Neuronal stem cell (in vitro differentiated cells): ENCODE data around the gene ARMH3.

Experiments used
- DNase-seq: peaks from one replicate; pipeline ENCODE4 v3.0.0-alpha.2; 2013; ENCODE audit warnings: low spot score
- H2AFZ ChIP-seq: one replicate; pipeline ENCODE4 v1.6.1; 2013; ENCODE audit warnings: mild to moderate bottlenecking, low read length, inconsistent platforms
- H2AK5ac ChIP-seq: 2 replicates; pipeline ENCODE4 v1.6.1; 2013; ENCODE audit warnings: low read depth, mild to moderate bottlenecking, inconsistent platforms, low read length, moderate library complexity, mixed read lengths
- H2BK120ac ChIP-seq: 2 replicates; pipeline ENCODE4 v1.6.1; 2013; ENCODE audit warnings: low read depth, mild to moderate bottlenecking, inconsistent platforms, low read length, moderate library complexity, mixed read lengths
- H2BK12ac ChIP-seq: one replicate; pipeline ENCODE4 v1.6.1; 2013; ENCODE audit warnings: low read length, inconsistent platforms
- H2BK15ac ChIP-seq: 2 replicates; pipeline ENCODE4 v1.6.1; 2013; ENCODE audit warnings: mild to moderate bottlenecking, low read length, inconsistent platforms, mixed read lengths
- H2BK5ac ChIP-seq: one replicate; pipeline ENCODE4 v1.6.1; 2013; ENCODE audit warnings: inconsistent platforms, mild to moderate bottlenecking, low read length, moderate library complexity
- H3K14ac ChIP-seq: one replicate; pipeline ENCODE4 v1.6.1; 2013; ENCODE audit warnings: low read length, inconsistent platforms
- H3K18ac ChIP-seq: 2 replicates; pipeline ENCODE4 v1.6.1; 2013; ENCODE audit warnings: low read length, inconsistent platforms
- H3K23ac ChIP-seq: 2 replicates; pipeline ENCODE4 v1.6.1; 2013; ENCODE audit warnings: low read depth, mild to moderate bottlenecking, mixed read lengths, low read length, inconsistent platforms; ENCODE audit not compliant: poor library complexity
- H3K27ac ChIP-seq: replicated peaks from 3 replicates; pipeline ENCODE4 v1.5.1; 2013; ENCODE audit warnings: low read length, inconsistent platforms
- H3K27me3 ChIP-seq, 3 experiments: 2 replicates each; pipeline ENCODE4 v1.6.1; 2013; ENCODE audit warnings: low read length in 3 of 3, mild to moderate bottlenecking in 2 of 3, inconsistent platforms in 1 of 3, low read depth in 1 of 3, mixed read lengths in 1 of 3, moderate library complexity in 1 of 3; ENCODE audit not compliant: control insufficient read depth in 3 of 3, insufficient read depth in 3 of 3
- H3K36me3 ChIP-seq, 2 donors: replicated peaks in 1 of 2; 2 replicates each; pipeline ENCODE4 v1.6.1; 2013; ENCODE audit warnings: low read length in 2 of 2; ENCODE audit not compliant: control insufficient read depth in 2 of 2, insufficient read depth in 2 of 2
- H3K4ac ChIP-seq: 2 replicates; pipeline ENCODE4 v1.6.1; 2013; ENCODE audit warnings: inconsistent platforms, mild to moderate bottlenecking, low read length, moderate library complexity
- H3K4me1 ChIP-seq, 2 donors: 1 replicate in 1 of 2; 2 replicates in 1 of 2; pipeline ENCODE4 v1.6.1; 2013; ENCODE audit warnings: low read length in 2 of 2, low read depth in 1 of 2; ENCODE audit not compliant: control insufficient read depth in 2 of 2, insufficient read depth in 1 of 2
- H3K4me2 ChIP-seq: one replicate; pipeline ENCODE4 v1.6.1; 2013; ENCODE audit warnings: mild to moderate bottlenecking, low read length, inconsistent platforms; ENCODE audit not compliant: insufficient read depth, poor library complexity, severe bottlenecking
- H3K4me3 ChIP-seq, 2 donors: 2 replicates each; pipeline ENCODE4 v1.5.1; 2013; ENCODE audit warnings: low read length in 2 of 2, mild to moderate bottlenecking in 2 of 2, inconsistent platforms in 1 of 2, moderate library complexity in 1 of 2
- H3K79me1 ChIP-seq: one replicate; pipeline ENCODE4 v1.6.1; 2013; ENCODE audit warnings: low read depth, mild to moderate bottlenecking, inconsistent platforms, low read length, moderate library complexity
- H3K9ac ChIP-seq: one replicate; pipeline ENCODE4 v1.6.1; 2013; ENCODE audit warnings: mild to moderate bottlenecking, low read depth, low read length, inconsistent platforms; ENCODE audit not compliant: poor library complexity
- H3K9me3 ChIP-seq, 2 donors: replicated peaks in 1 of 2; 2 replicates each; pipeline versions ENCODE3 to v1.6.1; 2013; ENCODE audit warnings: low read length in 2 of 2, mild to moderate bottlenecking in 2 of 2, inconsistent platforms in 1 of 2, low read depth in 1 of 2, mixed read lengths in 1 of 2, moderate library complexity in 1 of 2; ENCODE audit not compliant: control insufficient read depth in 2 of 2, insufficient read depth in 1 of 2
- H4K8ac ChIP-seq: one replicate; pipeline ENCODE4 v1.6.1; 2013; ENCODE audit warnings: low read depth, mild to moderate bottlenecking, inconsistent platforms, low read length, moderate library complexity
- H4K91ac ChIP-seq: one replicate; pipeline ENCODE4 v1.6.1; 2013; ENCODE audit warnings: low read length, low read depth, mild to moderate bottlenecking, inconsistent platforms; ENCODE audit not compliant: poor library complexity
- WGBS, 2 donors: extraction: QIAGEN DNeasy Blood & Tissue Kit; methylation state at CpG; one replicate each; pipeline ENCODE4 v1.1.7; 2013; ENCODE audit warnings: missing lambda C conversion rate in 2 of 2, mixed read lengths in 1 of 2; ENCODE audit not compliant: insufficient read length in 2 of 2, insufficient replicate concordance in 1 of 2; ENCODE audit errors: extremely low coverage in 2 of 2; 5-methylcytosine and 5-hydroxymethylcytosine counted together

The ARMH3 gene

DNA sequence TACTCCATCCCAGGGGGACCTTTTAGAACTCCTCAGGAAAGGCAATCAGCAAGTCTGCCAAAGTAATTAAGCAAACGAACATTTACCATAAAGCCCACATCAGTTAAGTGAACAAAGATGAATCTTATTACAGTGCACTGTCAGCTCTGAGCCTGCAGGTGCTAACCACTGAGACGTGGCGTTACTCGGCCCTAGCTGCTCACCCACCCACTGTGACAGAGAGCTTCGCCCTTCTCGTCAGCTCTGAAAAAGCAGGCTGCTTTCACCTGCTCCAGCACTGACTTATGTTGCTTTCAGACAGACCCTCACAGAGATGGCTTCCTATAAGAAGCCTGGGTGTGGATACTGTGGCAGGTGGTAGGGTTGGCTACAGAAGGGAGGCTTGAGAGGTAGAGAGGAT lies 154.6 kb downstream of the ARMH3 start:
- Histone ChIP-seq H4K8ac (no peak overlapping the region), H3K14ac (no peak overlapping the region), H3K9ac (no peak overlapping the region), H2AK5ac (no peak overlapping the region), H2BK15ac (no peak overlapping the region), H2AFZ (no peak overlapping the region), H3K27me3 (no peaks in the 10 kb centered on the region), H3K27ac (no peak overlapping the region), H3K4ac (no peak overlapping the region), H2BK12ac (no peak overlapping the region), H3K79me1 (no peaks in the 10 kb centered on the region), H3K18ac (peak overlapping the region; percentile 15), H3K9me3 (no peaks in the 10 kb centered on the region), H2BK5ac (no peak overlapping the region), H3K4me1 (peaks cover 8 to 21% of the 10 kb centered on the region in 2 donors), H2BK120ac (no peak overlapping the region), H3K4me2 (no peak overlapping the region), H3K23ac (no peak overlapping the region), H3K4me3 (no peak overlapping the region), H4K91ac (no peak overlapping the region), H3K36me3 (no peaks in the 10 kb centered on the region)
- no peak for DNase-seq
- whole genome bisulfite sequencing, 2 donors: no CpG with 5 or more reads among the region's 6 CpGs

DNA sequence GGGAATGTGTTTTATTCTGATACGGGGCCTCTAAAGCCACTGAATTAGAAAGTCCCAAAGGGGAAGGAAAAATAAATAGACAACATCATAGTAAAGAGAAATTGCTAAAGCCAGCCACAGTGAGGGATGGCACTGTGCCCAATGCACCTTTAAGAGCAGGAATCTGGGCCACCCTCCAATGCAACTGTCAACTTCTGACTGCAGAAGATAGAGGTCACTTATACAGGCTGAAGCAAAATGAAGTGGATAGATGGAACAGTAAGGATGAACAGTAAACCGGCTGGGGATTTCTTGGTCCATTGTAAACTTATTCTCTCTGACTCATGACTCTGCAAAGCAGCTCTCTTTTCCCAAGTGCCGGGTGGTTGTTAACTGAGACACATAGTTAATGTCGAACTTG lies 158.3 kb downstream of the ARMH3 start:
- WGBS, 2 donors: 100% methylated on average over 1 of the region's 4 CpGs; no CpG with 5 or more reads in 1 of the 2 donors
- H2BK15ac ChIP-seq: no peak overlapping the region
- no peak overlapping the region for H3K4me2 ChIP-seq
- peaks cover 5 to 10% of the 10 kb centered on the region in 2 donors for H3K4me1 ChIP-seq
- H3K9ac ChIP-seq: no peak overlapping the region
- H3K23ac ChIP-seq: no peak overlapping the region
- no peak overlapping the region for H2AK5ac ChIP-seq
- no peak overlapping the region for H3K4me3 ChIP-seq
- no peak overlapping the region for H2AFZ ChIP-seq
- no peak overlapping the region for H3K18ac ChIP-seq
- no peak overlapping the region for H3K14ac ChIP-seq
- no peak overlapping the region for H2BK5ac ChIP-seq
- H3K27me3 ChIP-seq: no peaks in the 10 kb centered on the region
- no peaks in the 10 kb centered on the region for H3K9me3 ChIP-seq
- H3K79me1 ChIP-seq: no peaks in the 10 kb centered on the region
- H4K8ac ChIP-seq: no peak overlapping the region
- H3K4ac ChIP-seq: no peak overlapping the region
- H3K36me3 ChIP-seq: no peaks in the 10 kb centered on the region
- DNase-seq: no peak
- no peak overlapping the region for H3K27ac ChIP-seq
- no peak overlapping the region for H4K91ac ChIP-seq
- no peak overlapping the region for H2BK120ac ChIP-seq
- H2BK12ac ChIP-seq: no peak overlapping the region

DNA sequence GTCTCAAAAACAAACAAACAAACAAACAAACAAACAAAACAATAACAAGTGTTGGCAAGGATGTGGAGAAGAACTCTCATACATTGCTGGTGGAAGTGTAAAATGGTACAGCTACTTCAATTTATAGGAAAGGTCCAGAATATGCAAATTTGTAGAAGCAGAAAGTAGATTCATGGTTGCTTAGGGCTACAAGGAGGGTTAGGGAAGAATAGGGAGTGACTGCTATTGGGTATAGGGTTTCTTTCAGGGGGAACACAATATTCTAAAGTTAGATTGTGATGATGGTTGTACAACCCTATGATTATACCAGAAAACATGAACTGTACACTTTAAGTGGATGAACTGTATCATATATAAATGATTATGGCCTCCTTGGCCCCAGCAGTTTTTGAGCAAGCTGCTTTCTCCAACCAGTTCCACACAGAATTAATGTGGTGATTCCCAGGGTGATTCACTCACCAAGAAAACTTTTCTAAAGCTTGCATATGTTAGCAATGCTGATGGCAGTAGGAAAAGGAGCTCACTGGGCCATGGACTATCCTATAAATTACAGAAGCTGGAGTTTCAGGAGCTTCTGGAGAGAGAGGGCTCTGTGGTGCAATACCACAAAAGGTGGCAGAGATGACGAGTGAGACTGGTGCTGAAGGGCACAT lies 159.6 kb downstream of the ARMH3 start:
- no peak for DNase-seq
- H3K4me3 ChIP-seq: no peak overlapping the region
- no peak overlapping the region for H2BK15ac ChIP-seq
- H3K4ac ChIP-seq: no peak overlapping the region
- H4K91ac ChIP-seq: no peak overlapping the region
- H3K9ac ChIP-seq: no peak overlapping the region
- H3K79me1 ChIP-seq: no peaks in the 10 kb centered on the region
- no peaks in the 10 kb centered on the region for H3K27me3 ChIP-seq
- no peaks in the 10 kb centered on the region for H3K36me3 ChIP-seq
- H2AFZ ChIP-seq: no peak overlapping the region
- H2AK5ac ChIP-seq: no peak overlapping the region
- no peak overlapping the region for H3K18ac ChIP-seq
- no peak overlapping the region for H3K4me2 ChIP-seq
- no peak overlapping the region for H4K8ac ChIP-seq
- no peak overlapping the region for H2BK5ac ChIP-seq
- H3K23ac ChIP-seq: no peak overlapping the region
- peaks cover 0 to 5% of the 10 kb centered on the region in 2 donors for H3K4me1 ChIP-seq
- WGBS, 2 donors: no CpG with 5 or more reads among the region's 1 CpG
- no peaks in the 10 kb centered on the region for H3K9me3 ChIP-seq
- H2BK120ac ChIP-seq: no peak overlapping the region
- no peak overlapping the region for H3K14ac ChIP-seq
- H3K27ac ChIP-seq: no peak overlapping the region
- no peak overlapping the region for H2BK12ac ChIP-seq

DNA sequence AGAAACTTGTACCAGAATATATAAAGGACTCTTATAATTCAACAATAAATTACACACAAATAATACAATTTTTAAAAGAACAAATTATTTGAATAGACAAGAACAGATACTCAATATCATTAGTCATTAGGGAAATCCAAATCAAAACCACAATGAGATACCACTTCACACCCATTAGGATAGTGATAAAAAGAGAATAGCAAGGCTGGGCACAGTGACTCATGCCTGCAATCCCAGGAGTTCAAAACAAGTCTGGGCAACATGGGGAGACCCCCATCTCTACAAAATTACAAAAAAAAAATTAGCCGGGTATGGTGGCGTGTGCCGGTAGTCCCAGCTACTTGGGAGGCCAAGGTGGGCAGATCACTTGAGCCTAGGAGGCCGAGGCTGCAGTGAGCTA lies 160.2 kb downstream of the ARMH3 start:
- no peaks in the 10 kb centered on the region for H3K36me3 ChIP-seq
- H3K4me1 ChIP-seq: peaks cover 0 to 3% of the 10 kb centered on the region in 2 donors
- no peak overlapping the region for H3K4me3 ChIP-seq
- H2BK12ac ChIP-seq: no peak overlapping the region
- no peak overlapping the region for H3K4me2 ChIP-seq
- no peak overlapping the region for H2AK5ac ChIP-seq
- no peak overlapping the region for H2BK5ac ChIP-seq
- H3K79me1 ChIP-seq: no peaks in the 10 kb centered on the region
- H4K91ac ChIP-seq: no peak overlapping the region
- no peak overlapping the region for H2BK120ac ChIP-seq
- no peak overlapping the region for H3K23ac ChIP-seq
- H2BK15ac ChIP-seq: no peak overlapping the region
- no CpG with 5 or more reads among the region's 4 CpGs for WGBS, 2 donors
- no peak overlapping the region for H3K14ac ChIP-seq
- H3K9ac ChIP-seq: no peak overlapping the region
- no peak for DNase-seq
- H3K4ac ChIP-seq: no peak overlapping the region
- no peak overlapping the region for H3K18ac ChIP-seq
- H4K8ac ChIP-seq: no peak overlapping the region
- H3K9me3 ChIP-seq: no peaks in the 10 kb centered on the region
- no peak overlapping the region for H2AFZ ChIP-seq
- no peaks in the 10 kb centered on the region for H3K27me3 ChIP-seq
- no peak overlapping the region for H3K27ac ChIP-seq
